SK-N-SH treated with all-trans-retinoic acid at 6 μM for 48 hours (cell line): ENCODE measurements around the gene EEF1AKMT3.

ENCODE experiments used
- ATAC-seq: fragments of 200-7000 bp; cut with Tn5 transposase; 3 replicates; pipeline ENCODE4 v1.9.1; 2020; ENCODE audit warnings: mild to moderate bottlenecking, moderate library complexity
- ARNTL ChIP-seq: fragments of 450-650 bp; formaldehyde crosslinking; IDR thresholded peaks from 2 replicates; pipeline ENCODE4 v1.5.0; 2020; ENCODE audit warnings: low read depth, mild to moderate bottlenecking, moderate library complexity, borderline replicate concordance
- BACH2 ChIP-seq: fragments of 250-450 bp; sonication (Bioruptor Pico); IDR thresholded peaks from 2 replicates; pipeline ENCODE4 v1.9.0; 2021; ENCODE audit warnings: mild to moderate bottlenecking, borderline replicate concordance
- CREB5 ChIP-seq: fragments of 250-450 bp; sonication (Bioruptor Pico); IDR thresholded peaks from 2 replicates; pipeline ENCODE4 v1.5.1; 2020; ENCODE audit warnings: low read depth, mild to moderate bottlenecking, moderate library complexity
- CSDC2 ChIP-seq: fragments of 250-450 bp; sonication (Bioruptor Pico); IDR thresholded peaks from 2 replicates; pipeline ENCODE4 v1.5.0; 2020; ENCODE audit warnings: mild to moderate bottlenecking, moderate library complexity
- CSRNP3 ChIP-seq: fragments of 250-450 bp; sonication (Bioruptor Pico); IDR thresholded peaks from 2 replicates; pipeline ENCODE4 v1.5.1; 2021; ENCODE audit warnings: mild to moderate bottlenecking, moderate library complexity
- ESRRG ChIP-seq: fragments of 250-450 bp; sonication (Bioruptor Pico); IDR thresholded peaks from 2 replicates; pipeline ENCODE4 v1.6.1; 2021; ENCODE audit warnings: mild to moderate bottlenecking
- GLIS3 ChIP-seq: fragments of 250-450 bp; sonication (Bioruptor Pico); IDR thresholded peaks from 2 replicates; pipeline ENCODE4 v1.5.0; 2020; ENCODE audit warnings: mild to moderate bottlenecking, moderate library complexity
- ISL1 ChIP-seq: fragments of 250-450 bp; sonication (Bioruptor Pico); IDR thresholded peaks from 2 replicates; pipeline ENCODE4 v2.1.2; 2022; ENCODE audit warnings: mild to moderate bottlenecking, moderate library complexity
- OSR1 ChIP-seq: fragments of 250-450 bp; sonication (Bioruptor Pico); IDR thresholded peaks from 2 replicates; pipeline ENCODE4 v1.8.0; 2022; ENCODE audit warnings: moderate library complexity, mild to moderate bottlenecking, inconsistent platforms
- PATZ1 ChIP-seq: fragments of 250-450 bp; sonication (Bioruptor Pico); IDR thresholded peaks from 2 replicates; pipeline ENCODE4 v1.8.0; 2020; ENCODE audit warnings: mild to moderate bottlenecking, moderate library complexity, borderline replicate concordance
- POU6F1 ChIP-seq: fragments of 250-450 bp; sonication (Bioruptor Pico); IDR thresholded peaks from 2 replicates; pipeline ENCODE4 v1.8.0; 2021; ENCODE audit warnings: low read depth, mild to moderate bottlenecking, moderate library complexity, borderline replicate concordance
- PPARA ChIP-seq: fragments of 250-450 bp; sonication (Bioruptor Pico); IDR thresholded peaks from 2 replicates; pipeline ENCODE4 v1.5.0; 2020; ENCODE audit warnings: mild to moderate bottlenecking, borderline replicate concordance
- RARB ChIP-seq: fragments of 250-450 bp; sonication (Bioruptor Pico); IDR thresholded peaks from 2 replicates; pipeline ENCODE4 v1.8.0; 2021; ENCODE audit warnings: mild to moderate bottlenecking, moderate library complexity
- SNAI2 ChIP-seq: fragments of 250-450 bp; sonication (Bioruptor Pico); IDR thresholded peaks from 2 replicates; pipeline ENCODE4 v1.5.0; 2020; ENCODE audit warnings: mild to moderate bottlenecking, moderate library complexity
- TCF4 ChIP-seq: fragments of 250-450 bp; sonication (Bioruptor Pico); IDR thresholded peaks from 2 replicates; pipeline ENCODE4 v1.8.0; 2021; ENCODE audit warnings: mild to moderate bottlenecking, moderate library complexity, borderline replicate concordance
- TOX ChIP-seq: fragments of 250-450 bp; sonication (Bioruptor Pico); IDR thresholded peaks from 2 replicates; pipeline ENCODE4 v1.8.0; 2021; ENCODE audit warnings: mild to moderate bottlenecking, moderate library complexity, borderline replicate concordance
- TSHZ2 ChIP-seq: fragments of 250-450 bp; sonication (Bioruptor Pico); IDR thresholded peaks from 2 replicates; pipeline ENCODE4 v1.5.0; 2020; ENCODE audit warnings: mild to moderate bottlenecking, moderate library complexity
- ZC3H10 ChIP-seq: fragments of 250-450 bp; sonication (Bioruptor Pico); IDR thresholded peaks from 2 replicates; pipeline ENCODE4 v1.5.1; 2021; ENCODE audit warnings: mild to moderate bottlenecking, moderate library complexity
- ZFP3 ChIP-seq: fragments of 250-450 bp; sonication (Bioruptor Pico); IDR thresholded peaks from 2 replicates; pipeline ENCODE4 v1.5.0; 2020; ENCODE audit warnings: mild to moderate bottlenecking, moderate library complexity
- ZFP30 ChIP-seq: fragments of 450-650 bp; formaldehyde crosslinking; IDR thresholded peaks from 2 replicates; pipeline ENCODE4 v1.5.0; 2022; ENCODE audit warnings: mild to moderate bottlenecking, moderate library complexity
- ZNF565 ChIP-seq: fragments of 450-650 bp; formaldehyde crosslinking; conservative IDR thresholded peaks from 2 replicates; pipeline ENCODE4 v1.5.0; 2020; ENCODE audit warnings: low read depth, mild to moderate bottlenecking, moderate library complexity
- ZNF70 ChIP-seq: fragments of 450-650 bp; formaldehyde crosslinking; IDR thresholded peaks from 2 replicates; pipeline ENCODE4 v1.5.0; 2020; ENCODE audit warnings: mild to moderate bottlenecking, moderate library complexity
- ZNF8 ChIP-seq: fragments of 450-650 bp; formaldehyde crosslinking; IDR thresholded peaks from 2 replicates; pipeline ENCODE4 v1.5.0; 2020; ENCODE audit warnings: mild to moderate bottlenecking, moderate library complexity

Gene EEF1AKMT3

GRCh38 chr12:57724003-57724935, 48.1 kb upstream of the EEF1AKMT3 start:
- TF ChIP-seq CSRNP3, result no peak
- no peak for TF ChIP-seq ZNF70 (CRISPR knock-in tag)
- no peak for TF ChIP-seq ARNTL
- TF ChIP-seq BACH2, result no peak
- no peak for TF ChIP-seq ZFP30 (CRISPR knock-in tag)
- no peak for TF ChIP-seq POU6F1 (CRISPR knock-in tag)
- TF ChIP-seq ISL1 (CRISPR knock-in tag), result no peak
- TF ChIP-seq ZNF8 (CRISPR knock-in tag), result no peak
- no peak for TF ChIP-seq PATZ1 (CRISPR knock-in tag)
- TF ChIP-seq SNAI2, result no peak
- TF ChIP-seq OSR1 (CRISPR knock-in tag), result no peak
- no peak for TF ChIP-seq PPARA (CRISPR knock-in tag)
- TF ChIP-seq ZFP3 (CRISPR knock-in tag), result no peak
- TF ChIP-seq CREB5 (CRISPR knock-in tag), result no peak
- no peak for TF ChIP-seq TOX (CRISPR knock-in tag)
- no peak for TF ChIP-seq RARB (CRISPR knock-in tag)
- no peak for ATAC-seq

GRCh38 chr12:57724936-57725740, 47.3 kb upstream of the EEF1AKMT3 start:
- no peak for TF ChIP-seq CSRNP3
- TF ChIP-seq ESRRG, result no peak
- no peak for TF ChIP-seq ISL1 (CRISPR knock-in tag)
- TF ChIP-seq TCF4 (CRISPR knock-in tag), result no peak
- no peak for TF ChIP-seq ARNTL
- no peak for TF ChIP-seq CREB5 (CRISPR knock-in tag)
- no peak for TF ChIP-seq CSDC2 (CRISPR knock-in tag)
- no peak for TF ChIP-seq ZFP30 (CRISPR knock-in tag)
- TF ChIP-seq ZC3H10 (CRISPR knock-in tag), result no peak
- no peak for TF ChIP-seq PPARA (CRISPR knock-in tag)
- no peak for TF ChIP-seq OSR1 (CRISPR knock-in tag)
- no peak for TF ChIP-seq POU6F1 (CRISPR knock-in tag)
- no peak for TF ChIP-seq TSHZ2 (CRISPR knock-in tag)
- no peak for TF ChIP-seq ZNF565 (CRISPR knock-in tag)
- TF ChIP-seq BACH2, result no peak
- TF ChIP-seq ZFP3 (CRISPR knock-in tag), result no peak
- no peak for TF ChIP-seq SNAI2
- TF ChIP-seq ZNF70 (CRISPR knock-in tag), result no peak
- TF ChIP-seq GLIS3 (CRISPR knock-in tag), result no peak
- TF ChIP-seq, all 23 proteins: peak for 0
- no peak for ATAC-seq
